ENCODE results near the gene CATSPER1.

- TF ChIP-seq CTCF (IDR thresholded peaks at IDR 0.05; ENCODE audit: insufficient read depth, low read depth, low read length) = no peak
- TF ChIP-seq EZH2 (IDR thresholded peaks at IDR 0.05; ENCODE audit: insufficient read depth, low read length) = no peak
These were observed 18.2 kb downstream of the CATSPER1 start for GRCh38 chr11:66008095-66008467.

All from astrocyte (in vitro differentiated cells and primary cell).